Activated CD4-positive, alpha-beta T cell treated with anti-CD3 and anti-CD28 coated beads for 36 hours (primary cell): Measurements from ENCODE around the gene RASSF6. TPM values are rescaled to one million over a fixed set of nuclear protein-coding genes. Genes with fewer than 3 reads are reported as not detected.
"Not testable (repeated sequence)": the region's sequence is repeated elsewhere in the genome, so short reads cannot be mapped to it uniquely, and the experiment has no call there.

ENCODE experiments used
- ATAC-seq: fragments of 200-7000 bp; cut with Tn5 transposase; one replicate; pipeline ENCODE4 v1.10.0; 2021; ENCODE audit warnings: mild to moderate bottlenecking, moderate library complexity
- CTCF ChIA-PET: fragments of 350-600 bp; sonication (Branson Sonifier 250); formaldehyde crosslinking; loops from one replicate; lab custom pipeline; 2021; ENCODE audit warnings: antibody characterized with exemption; lab: Charles Lee
- POLR2A ChIA-PET: fragments of 350-600 bp; sonication (Branson Sonifier 250); formaldehyde crosslinking; loops from one replicate; lab custom pipeline; 2021; ENCODE audit warnings: antibody characterized with exemption, inconsistent platforms; lab: Charles Lee
- DNase-seq: peaks from one replicate; pipeline ENCODE4 v3.0.0-alpha.2; 2020
- H3K27ac Mint-ChIP-seq: one replicate; pipeline ENCODE4 v1.8.0; 2021; ENCODE audit warnings: mixed read lengths
- H3K27me3 Mint-ChIP-seq: one replicate; pipeline ENCODE4 v1.8.0; 2021; ENCODE audit warnings: mixed read lengths
- H3K36me3 Mint-ChIP-seq: one replicate; pipeline ENCODE4 v1.8.0; 2021; ENCODE audit warnings: low read depth, mixed read lengths
- H3K4me1 Mint-ChIP-seq: one replicate; pipeline ENCODE4 v1.8.0; 2021; ENCODE audit warnings: mixed read lengths
- H3K4me3 Mint-ChIP-seq: one replicate; pipeline ENCODE4 v1.8.0; 2021; ENCODE audit warnings: mild to moderate bottlenecking, moderate library complexity, mixed read lengths
- H3K9me3 Mint-ChIP-seq: one replicate; pipeline ENCODE4 v1.8.0; 2021; ENCODE audit warnings: low read depth, mixed read lengths
- intact Hi-C, 2 experiments: fragments of 100-400 bp; cut with DNase I in 1 of 2; cut with micrococcal nuclease in 1 of 2; formaldehyde crosslinking; loops; one replicate each; pipeline versions ENCODE4 v1.14.2 to v1.15.1; 2022 to 2024; cut with DNase I, micrococcal nuclease
- total RNA-seq, 2 experiments: library from RNA; stranded (reverse); gene quantifications; one replicate each; pipeline ENCODE4 v1.2.3, GENCODE V29; 2021

The RASSF6 gene
- total RNA-seq, 2 experiments from 2014 or later = 0.04 TPM; not detected in 1

DNA sequence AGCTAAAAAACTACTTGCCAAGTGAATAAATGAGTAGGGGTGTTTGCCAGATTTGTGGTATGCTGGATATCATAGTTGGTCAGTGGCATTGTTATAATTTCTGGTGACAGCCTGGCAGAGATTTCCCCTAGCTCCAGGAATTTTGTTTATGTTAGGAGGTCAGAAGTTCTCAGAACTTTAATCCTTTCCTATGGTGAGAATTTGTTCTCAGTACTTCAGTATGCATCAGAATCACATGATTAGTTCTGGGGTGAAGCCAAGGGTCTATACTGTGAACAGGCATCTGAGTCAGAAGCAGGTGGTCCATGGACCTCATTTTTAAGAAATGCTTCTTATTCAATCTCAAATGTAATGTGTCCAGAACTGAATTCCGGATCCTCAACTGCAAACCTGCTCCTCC, 10.5 kb downstream of the RASSF6 start:
- CTCF ChIA-PET = interaction anchor here (0.6 to 1.1 kb wide), 3 partner anchors 9 to 574 kb away, joined by 3 to 4 read pairs (median 4); no protein-coding TSS in a partner anchor
- ATAC-seq (no peak), DNase-seq (no peak)
- Mint-ChIP-seq H3K4me1 (peaks cover 20% of the 10 kb centered on the region), H3K27me3 (peaks cover 2% of the 10 kb centered on the region), H3K4me3 (no peak overlapping the region), H3K9me3 (no peaks in the 10 kb centered on the region), H3K36me3 (no peaks in the 10 kb centered on the region), H3K27ac (no peak overlapping the region)
- POLR2A ChIA-PET = no interaction called here
- intact Hi-C loops = no loop called here

DNA sequence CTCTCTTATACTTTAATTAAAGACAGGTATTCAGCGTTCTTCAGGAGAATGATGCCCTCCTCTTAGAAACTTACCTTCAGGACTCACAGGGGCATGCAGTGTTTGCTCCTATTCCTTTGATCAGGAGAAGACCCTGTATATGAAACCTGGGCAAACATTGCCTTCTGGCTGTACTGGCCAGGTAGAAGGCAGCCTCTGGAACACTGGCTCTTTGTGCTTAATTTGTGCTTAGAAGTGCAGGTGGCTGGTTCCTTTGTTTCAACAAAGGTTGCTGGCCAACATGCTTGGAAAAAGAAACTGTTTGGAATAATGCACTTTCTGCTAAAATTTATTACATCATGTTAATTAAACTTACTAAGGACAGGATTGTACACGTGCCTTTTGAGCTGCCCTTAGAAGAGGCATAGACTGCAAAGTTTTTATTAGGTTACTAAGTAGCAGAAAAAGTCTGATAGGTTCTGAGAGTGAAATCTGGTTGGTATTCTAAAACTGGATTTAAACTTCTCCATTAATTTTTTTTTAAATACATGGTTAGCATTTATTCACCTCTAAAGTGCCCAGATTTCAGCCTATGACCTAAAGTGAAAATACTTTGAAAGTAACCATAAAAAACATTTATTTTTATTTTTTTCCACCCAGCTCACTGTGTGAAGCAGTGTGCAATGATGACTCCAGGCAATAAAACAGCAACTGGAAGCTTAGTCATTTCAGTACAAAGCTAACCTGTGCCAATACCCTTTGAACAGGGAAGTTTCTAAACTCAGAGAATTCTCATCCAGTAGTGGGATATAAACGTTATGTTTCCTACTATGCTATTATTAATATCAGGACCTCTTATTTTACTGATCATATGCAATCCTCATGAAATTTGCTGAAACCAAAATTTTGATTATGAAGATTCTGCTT, 11.3 kb downstream of the RASSF6 start:
- ChIA-PET CTCF (interaction anchor here (0.7 to 1.1 kb wide), 2 partner anchors 10 to 13 kb away, joined by 4 read pairs; no protein-coding TSS in a partner anchor), POLR2A (no interaction called here)
- Mint-ChIP-seq H3K4me3 (no peak overlapping the region), H3K36me3 (no peaks in the 10 kb centered on the region), H3K27ac (no peak overlapping the region), H3K9me3 (no peaks in the 10 kb centered on the region), H3K4me1 (peaks cover 20% of the 10 kb centered on the region), H3K27me3 (peaks cover 2% of the 10 kb centered on the region)
- no peak for ATAC-seq
- DNase-seq = no peak
- intact Hi-C loops = no loop called here

DNA sequence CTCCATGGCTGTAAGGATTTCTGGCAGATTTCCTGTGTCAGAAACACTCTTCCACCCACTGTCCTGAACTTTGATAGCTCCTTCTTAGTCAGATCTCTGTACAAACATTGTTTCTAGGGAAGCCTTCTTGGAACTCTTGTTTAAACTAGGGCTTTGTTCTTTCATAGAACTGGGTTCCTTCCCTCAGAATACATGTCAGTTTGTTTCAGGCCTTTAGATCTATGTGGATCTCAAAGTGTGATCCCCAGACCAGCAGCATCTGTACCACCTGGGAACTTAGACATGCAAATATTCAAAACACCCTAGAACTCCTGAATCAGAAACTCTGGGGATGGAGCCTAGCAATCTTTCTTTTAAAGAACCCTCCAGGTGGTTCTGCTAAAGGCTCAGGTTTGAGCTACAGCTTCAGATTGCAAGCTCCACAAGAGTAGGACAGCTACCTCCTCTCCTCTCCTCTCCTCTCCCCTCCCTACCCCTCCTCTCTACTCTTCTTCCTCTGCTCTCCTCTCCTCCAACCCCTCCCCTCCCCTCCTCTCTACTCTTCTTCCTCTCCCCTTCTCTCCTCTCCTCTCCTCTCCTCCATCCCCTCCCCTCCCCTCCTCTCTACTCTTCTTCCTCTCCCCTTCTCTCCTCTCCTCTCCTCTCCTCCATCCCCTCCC, 12.7 kb downstream of the RASSF6 start:
- POLR2A ChIA-PET = no interaction called here
- Mint-ChIP-seq H3K9me3 (no peaks in the 10 kb centered on the region), H3K4me3 (no peak overlapping the region), H3K27me3 (peaks cover 2% of the 10 kb centered on the region), H3K36me3 (no peaks in the 10 kb centered on the region), H3K4me1 (peaks cover 20% of the 10 kb centered on the region), H3K27ac (no peak overlapping the region)
- intact Hi-C loops = no loop called here
- CTCF ChIA-PET = no interaction called here
- ATAC-seq = no peak
- no peak for DNase-seq

DNA sequence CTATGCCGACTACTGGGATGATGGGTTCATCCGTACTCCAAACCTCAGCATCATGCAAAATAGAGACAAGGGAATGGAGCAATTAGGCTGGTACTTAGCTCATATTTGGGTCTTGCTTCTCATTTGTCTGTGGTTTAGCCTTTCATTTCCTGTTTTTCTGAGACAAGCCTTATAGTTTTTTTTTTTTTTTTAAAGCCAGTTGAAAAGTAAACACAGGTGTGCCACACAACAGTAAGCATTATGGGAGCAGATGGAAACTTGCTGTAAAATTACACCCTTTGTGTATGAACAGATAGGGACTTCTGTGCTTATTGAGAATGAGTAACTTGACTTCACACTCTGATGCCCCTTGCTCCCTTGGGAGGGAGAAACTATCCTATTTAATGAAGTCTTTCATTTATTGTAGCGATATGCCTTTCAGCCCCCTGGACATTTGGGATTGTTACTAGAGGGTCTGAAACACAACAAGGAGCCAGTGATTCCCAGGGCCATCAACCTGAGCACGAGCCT, 13.7 kb downstream of the RASSF6 start:
- Mint-ChIP-seq H3K36me3 (no peaks in the 10 kb centered on the region), H3K9me3 (no peaks in the 10 kb centered on the region), H3K4me1 (peaks cover 20% of the 10 kb centered on the region), H3K27ac (no peak overlapping the region), H3K4me3 (no peak overlapping the region), H3K27me3 (peaks cover 2% of the 10 kb centered on the region)
- no peak for DNase-seq
- POLR2A ChIA-PET = no interaction called here
- CTCF ChIA-PET = interaction anchor here (0.6 kb wide), 1 partner anchor 538 kb away, joined by 3 read pairs; no protein-coding TSS in a partner anchor
- ATAC-seq = no peak
- intact Hi-C loops = no loop called here

DNA sequence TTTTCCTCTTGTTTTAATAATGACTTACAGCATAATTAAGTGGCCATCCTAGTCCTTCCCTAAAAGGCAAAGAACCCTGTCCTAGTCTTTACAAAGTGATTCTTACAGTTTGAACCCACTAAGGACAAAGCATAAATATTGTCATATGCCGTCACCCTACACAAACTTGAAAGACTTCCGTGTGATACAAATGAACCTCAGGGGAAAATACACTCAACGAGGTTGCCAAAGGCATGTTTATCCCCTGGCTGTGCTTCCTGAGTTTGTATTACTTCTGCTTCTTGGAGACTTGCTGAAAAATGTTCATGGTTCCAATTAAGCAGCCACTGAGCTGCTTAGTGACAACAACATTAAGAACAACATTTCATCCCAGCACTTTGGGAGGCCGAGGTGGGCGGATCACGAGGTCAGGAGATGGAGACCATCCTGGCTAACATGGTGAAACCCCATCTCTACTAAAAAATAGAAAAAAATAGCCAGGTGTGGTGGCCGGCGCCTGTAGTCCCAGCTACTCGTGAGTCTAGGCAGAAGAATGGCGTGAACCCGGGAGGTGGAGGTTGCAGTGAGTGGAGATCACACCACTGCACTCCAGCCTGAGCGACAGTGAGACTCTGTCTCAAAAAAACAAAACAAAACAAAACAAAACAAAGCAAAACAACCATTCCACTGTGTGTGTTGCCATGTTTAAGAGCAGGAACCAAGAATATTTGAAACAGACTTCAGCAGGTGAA, 16.2 kb downstream of the RASSF6 start:
- no peak for ATAC-seq

DNA sequence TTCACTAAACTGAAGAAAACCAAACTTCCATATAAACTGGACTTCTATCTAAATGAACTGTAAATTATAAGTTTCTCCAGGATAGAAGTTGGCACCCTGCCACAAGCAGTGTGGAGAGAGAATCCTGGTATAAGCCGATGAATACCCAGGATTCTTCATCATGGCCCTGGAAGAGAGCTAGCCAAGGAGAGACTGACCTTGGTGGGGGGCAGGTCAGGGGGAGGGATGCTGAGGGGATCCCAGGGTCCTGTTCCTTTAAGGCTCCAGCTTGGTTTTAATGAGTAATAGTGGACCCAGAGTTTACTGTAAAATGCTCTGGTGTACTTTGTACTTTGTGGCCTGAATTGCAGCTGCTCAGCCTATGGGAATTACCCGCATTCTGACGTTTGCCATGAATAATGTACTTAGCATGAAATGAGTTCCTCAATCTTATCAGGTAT, 16.9 kb downstream of the RASSF6 start:
- H3K4me1 Mint-ChIP-seq = peaks cover 20% of the 10 kb centered on the region
- no peaks in the 10 kb centered on the region for H3K9me3 Mint-ChIP-seq
- DNase-seq (no peak), ATAC-seq (no peak)
- intact Hi-C loops = no loop called here
- no peak overlapping the region for H3K27ac Mint-ChIP-seq
- CTCF ChIA-PET = interaction anchor here (1.2 kb wide), 1 partner anchor 10 kb away, joined by 3 read pairs; no protein-coding TSS in a partner anchor
- no peak overlapping the region for H3K4me3 Mint-ChIP-seq
- no peaks in the 10 kb centered on the region for H3K36me3 Mint-ChIP-seq
- H3K27me3 Mint-ChIP-seq = peaks cover 2% of the 10 kb centered on the region
- POLR2A ChIA-PET = no interaction called here

More for the DNA sequence above, 16.2 kb downstream of the RASSF6 start:
- peaks cover 2% of the 10 kb centered on the region for H3K27me3 Mint-ChIP-seq
- peaks cover 20% of the 10 kb centered on the region for H3K4me1 Mint-ChIP-seq
- DNase-seq = no peak
- H3K27ac Mint-ChIP-seq = no peak overlapping the region
- ChIA-PET CTCF (interaction anchor here (1.2 to 1.3 kb wide), 2 partner anchors 10 to 21 kb away, joined by 3 to 4 read pairs; no protein-coding TSS in a partner anchor), POLR2A (no interaction called here)
- no peak overlapping the region for H3K4me3 Mint-ChIP-seq
- intact Hi-C loops = no loop called here
- no peaks in the 10 kb centered on the region for H3K36me3 Mint-ChIP-seq
- H3K9me3 Mint-ChIP-seq = no peaks in the 10 kb centered on the region

DNA sequence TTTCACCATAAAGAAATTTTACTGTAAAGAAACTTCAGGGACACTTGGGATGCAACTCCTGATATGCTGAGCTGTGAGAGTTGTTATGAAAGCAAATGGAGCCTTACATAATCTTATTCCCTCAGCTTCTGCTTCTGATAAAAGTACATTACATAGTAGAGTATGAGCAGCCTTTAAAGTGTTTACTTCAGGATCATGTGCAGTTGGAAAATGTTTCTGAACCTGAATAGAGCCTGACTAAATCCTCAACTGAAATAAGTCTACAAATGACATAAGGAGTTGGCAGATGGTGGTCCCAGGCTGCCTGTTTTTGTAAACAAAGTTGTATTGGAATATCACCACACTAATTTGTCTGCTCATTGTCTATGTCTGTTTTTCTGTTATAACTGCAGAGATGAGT, 19.3 kb downstream of the RASSF6 start:
- POLR2A ChIA-PET = no interaction called here
- intact Hi-C loops = no loop called here
- CTCF ChIA-PET = interaction anchor here (1.0 kb wide), 1 partner anchor 52 kb away, joined by 3 read pairs; no protein-coding TSS in a partner anchor
- Mint-ChIP-seq H3K4me3 (no peak overlapping the region), H3K36me3 (no peaks in the 10 kb centered on the region), H3K27ac (no peak overlapping the region), H3K27me3 (no peaks in the 10 kb centered on the region), H3K4me1 (peaks cover 5% of the 10 kb centered on the region), H3K9me3 (no peaks in the 10 kb centered on the region)
- ATAC-seq (no peak), DNase-seq (no peak)

DNA sequence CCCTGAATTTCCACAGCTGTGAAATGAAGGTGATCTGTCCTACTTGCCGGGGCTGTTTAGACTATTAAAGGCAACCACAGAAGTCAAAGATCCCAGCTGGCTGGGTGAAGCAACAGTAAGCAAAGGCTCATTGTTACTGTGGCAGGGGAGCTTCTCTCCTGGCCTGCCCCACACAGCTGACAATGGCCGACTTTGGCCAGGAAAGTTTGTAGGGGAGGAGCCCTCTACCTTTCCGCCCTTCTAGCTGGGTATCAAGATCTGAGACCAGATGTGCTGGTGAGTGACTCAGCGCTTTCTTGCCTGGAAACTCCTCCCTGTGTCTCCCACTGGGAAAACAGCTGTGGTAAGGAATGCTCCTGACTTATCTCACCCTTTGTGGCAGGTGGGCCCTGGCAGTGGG, 21.1 kb downstream of the RASSF6 start:
- ATAC-seq (no peak), DNase-seq (no peak)
- H3K27me3 Mint-ChIP-seq = no peaks in the 10 kb centered on the region
- H3K4me1 Mint-ChIP-seq = no peaks in the 10 kb centered on the region
- H3K4me3 Mint-ChIP-seq = no peak overlapping the region
- POLR2A ChIA-PET = no interaction called here
- no peaks in the 10 kb centered on the region for H3K36me3 Mint-ChIP-seq
- no peaks in the 10 kb centered on the region for H3K9me3 Mint-ChIP-seq
- intact Hi-C loops = no loop called here
- CTCF ChIA-PET = no interaction called here
- H3K27ac Mint-ChIP-seq = no peak overlapping the region

DNA sequence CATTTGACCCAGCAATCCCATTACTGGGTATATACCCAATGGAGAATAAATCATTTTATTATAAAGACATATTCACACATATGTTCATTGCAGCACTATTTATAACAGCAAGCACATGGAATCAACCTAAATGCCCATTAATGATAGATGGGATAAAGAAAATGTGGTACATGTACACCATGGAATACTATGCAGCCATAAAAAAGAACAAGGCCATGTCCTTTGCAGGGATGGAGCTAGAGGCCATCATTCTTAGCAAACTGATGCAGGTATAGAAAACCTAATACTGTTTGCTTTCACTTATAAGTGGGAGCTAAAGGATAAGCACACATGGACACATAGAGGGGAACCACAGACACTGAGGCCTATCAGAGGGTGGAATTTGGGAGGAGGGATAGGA, 22.6 kb downstream of the RASSF6 start:
- Mint-ChIP-seq H3K9me3 (no peaks in the 10 kb centered on the region), H3K4me3 (no peak overlapping the region), H3K4me1 (no peaks in the 10 kb centered on the region), H3K27me3 (no peaks in the 10 kb centered on the region), H3K27ac (no peak overlapping the region), H3K36me3 (no peaks in the 10 kb centered on the region)
- ATAC-seq = no peak
- ChIA-PET POLR2A (no interaction called here), CTCF (no interaction called here)
- intact Hi-C loops = no loop called here
- DNase-seq = no peak

DNA sequence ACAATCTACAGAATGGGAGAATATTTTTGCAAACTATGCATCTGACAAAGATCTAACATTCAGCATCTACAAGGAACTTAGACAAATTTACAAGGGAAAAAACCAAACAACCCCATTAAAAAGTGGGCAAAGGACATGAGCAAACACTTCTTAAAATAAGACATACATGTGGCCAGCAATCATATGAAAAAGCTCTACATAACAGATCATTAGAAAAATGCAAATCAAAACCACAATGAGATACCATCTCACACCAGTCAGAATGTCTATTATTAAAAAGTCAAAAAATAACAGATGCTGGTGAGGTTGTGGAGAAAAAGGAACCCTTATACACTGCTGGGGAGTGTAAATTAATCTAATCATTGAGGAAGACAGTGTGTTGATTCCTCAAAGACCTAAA, 23.1 kb downstream of the RASSF6 start:
- H3K27me3 Mint-ChIP-seq, H3K4me1 Mint-ChIP-seq, H3K27ac Mint-ChIP-seq, H3K9me3 Mint-ChIP-seq, intact Hi-C loops, ATAC-seq, H3K36me3 Mint-ChIP-seq, CTCF ChIA-PET, DNase-seq, POLR2A ChIA-PET, H3K4me3 Mint-ChIP-seq: not testable (repeated sequence)

DNA sequence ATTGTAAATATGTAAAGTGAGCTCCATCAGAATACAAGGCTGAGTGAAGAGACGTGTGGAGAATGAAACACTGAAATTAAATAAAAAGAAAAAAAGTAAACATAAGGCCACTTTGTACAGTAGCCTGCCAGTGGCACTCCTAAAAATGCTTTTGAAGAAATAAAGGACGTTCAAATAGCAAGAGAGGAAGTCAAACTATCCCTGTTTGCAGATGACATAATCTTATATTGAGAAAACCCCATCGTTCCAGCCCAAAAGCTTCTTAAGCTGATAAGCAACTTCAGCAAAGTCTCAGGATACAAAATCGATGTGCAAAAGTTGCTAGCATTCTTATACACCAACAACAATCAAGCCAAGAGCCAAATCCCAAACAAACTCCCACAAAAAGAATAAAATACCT, 24.2 kb downstream of the RASSF6 start:
- no peaks in the 10 kb centered on the region for H3K27me3 Mint-ChIP-seq
- ChIA-PET CTCF (interaction anchor here (1.2 kb wide), 1 partner anchor 13 kb away, joined by 4 read pairs; no protein-coding TSS in a partner anchor), POLR2A (no interaction called here)
- no peak for DNase-seq
- H3K4me3 Mint-ChIP-seq = no peak overlapping the region
- H3K4me1 Mint-ChIP-seq = no peaks in the 10 kb centered on the region
- H3K27ac Mint-ChIP-seq = no peak overlapping the region
- no peaks in the 10 kb centered on the region for H3K9me3 Mint-ChIP-seq
- intact Hi-C loops = no loop called here
- ATAC-seq = no peak
- H3K36me3 Mint-ChIP-seq = no peaks in the 10 kb centered on the region
